GM18505 (cell line): ENCODE data around the gene MAP2K7.
"Not testable (repeated sequence)": the region's sequence is repeated elsewhere in the genome, so short reads cannot be mapped to it uniquely, and the experiment has no call there.

Experiments used
- ATAC-seq: cut with Tn5 transposase; IDR thresholded peaks from one replicate; pipeline ENCODE4 v1.9.1; 2021; ENCODE audit not compliant: unreplicated experiment
- POLR2A ChIP-seq: IDR thresholded peaks from 4 replicates; pipeline ENCODE4 v1.6.1; 2011; ENCODE audit warnings: borderline replicate concordance; ENCODE audit not compliant: insufficient read depth, insufficient read length; ENCODE audit errors: extremely low read depth

The MAP2K7 gene

GRCh38 chr19:7927605-7928333, 24.1 kb downstream of the MAP2K7 start:
- no peak for ATAC-seq
- no peak for TF ChIP-seq POLR2A

GRCh38 chr19:7928334-7928706, 24.6 kb downstream of the MAP2K7 start:
- no peak for ATAC-seq

GRCh38 chr19:7928741-7929701, 25.3 kb downstream of the MAP2K7 start:
- no peak for TF ChIP-seq POLR2A
- no peak for ATAC-seq

More at GRCh38 chr19:7928334-7928706, 24.6 kb downstream of the MAP2K7 start:
- no peak for TF ChIP-seq POLR2A

GRCh38 chr19:7930030-7930429, 26.4 kb downstream of the MAP2K7 start:
- not testable (repeated sequence) for ATAC-seq

GRCh38 chr19:7930765-7931164, 27.1 kb downstream of the MAP2K7 start:
- no peak for TF ChIP-seq POLR2A
- no peak for ATAC-seq

DNA sequence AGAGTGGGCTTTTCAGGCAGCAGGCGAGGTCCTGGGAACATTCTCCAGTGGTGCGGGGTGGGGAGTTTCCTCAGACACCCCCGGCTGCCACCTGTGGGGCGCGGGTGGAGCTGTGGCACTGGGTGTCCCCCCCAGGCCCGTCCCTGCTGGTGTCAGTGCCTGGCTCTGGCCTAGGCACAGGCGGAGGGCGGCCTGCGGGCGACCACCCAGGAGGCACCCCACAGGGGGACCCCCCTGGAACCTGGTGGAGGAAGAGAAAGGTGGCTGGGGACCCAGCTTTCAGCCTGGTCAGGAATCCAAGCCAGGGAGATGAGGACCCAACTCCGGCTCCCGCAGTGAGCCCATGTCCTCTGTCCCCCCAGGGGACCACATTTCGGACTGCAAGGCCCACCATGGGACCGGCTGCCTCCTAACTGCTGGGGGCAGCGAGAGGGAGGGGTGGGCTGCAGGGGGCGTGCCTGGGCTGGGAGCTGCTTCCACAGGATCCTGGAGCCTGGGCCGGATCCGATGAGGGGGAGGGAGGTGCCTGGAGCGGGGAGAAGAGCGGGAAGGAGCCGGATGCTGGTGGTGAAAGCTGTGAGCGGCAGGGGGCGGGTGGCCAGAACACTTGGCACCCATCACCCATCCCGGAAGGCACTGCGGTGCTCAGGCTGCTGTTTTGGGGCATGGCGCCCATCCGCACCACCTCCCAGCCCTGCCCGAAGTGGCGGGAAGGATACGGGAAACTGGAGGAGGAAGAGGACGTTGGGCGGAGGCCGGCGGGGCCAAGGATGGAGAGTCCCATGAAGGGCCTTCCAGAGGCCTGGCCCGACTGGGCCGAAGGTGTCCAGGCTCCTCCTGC, 27.8 kb downstream of the MAP2K7 start:
- TF ChIP-seq POLR2A = no peak
- ATAC-seq = no peak

GRCh38 chr19:7932276-7932929, 28.7 kb downstream of the MAP2K7 start:
- ATAC-seq = no peak
- TF ChIP-seq POLR2A = no peak

DNA sequence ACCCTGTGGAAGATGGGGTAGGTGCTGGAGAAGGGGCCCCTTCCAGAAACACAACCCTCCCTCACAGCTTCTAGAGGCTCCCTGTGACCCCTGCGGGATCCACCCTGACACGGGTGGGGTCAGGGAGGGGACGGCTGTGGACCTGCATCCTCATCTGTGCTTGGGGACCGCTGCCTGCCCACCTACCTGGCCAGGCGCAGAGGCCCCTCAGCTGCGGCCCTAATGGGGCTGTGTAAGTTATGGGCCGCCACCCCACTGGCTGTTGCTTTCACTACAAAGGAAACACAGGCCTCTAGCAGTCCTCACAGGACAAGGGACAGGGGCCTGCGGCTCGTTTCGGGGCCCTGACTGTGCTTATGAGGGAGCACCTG, 29.2 kb downstream of the MAP2K7 start:
- no peak for ATAC-seq

GRCh38 chr19:7933411-7933810, 29.7 kb downstream of the MAP2K7 start:
- TF ChIP-seq POLR2A = no peak
- no peak for ATAC-seq

More for the DNA sequence above, 29.2 kb downstream of the MAP2K7 start:
- TF ChIP-seq POLR2A = no peak

GRCh38 chr19:7933828-7934725, 30.4 kb downstream of the MAP2K7 start:
- no peak for ATAC-seq
- no peak for TF ChIP-seq POLR2A

DNA sequence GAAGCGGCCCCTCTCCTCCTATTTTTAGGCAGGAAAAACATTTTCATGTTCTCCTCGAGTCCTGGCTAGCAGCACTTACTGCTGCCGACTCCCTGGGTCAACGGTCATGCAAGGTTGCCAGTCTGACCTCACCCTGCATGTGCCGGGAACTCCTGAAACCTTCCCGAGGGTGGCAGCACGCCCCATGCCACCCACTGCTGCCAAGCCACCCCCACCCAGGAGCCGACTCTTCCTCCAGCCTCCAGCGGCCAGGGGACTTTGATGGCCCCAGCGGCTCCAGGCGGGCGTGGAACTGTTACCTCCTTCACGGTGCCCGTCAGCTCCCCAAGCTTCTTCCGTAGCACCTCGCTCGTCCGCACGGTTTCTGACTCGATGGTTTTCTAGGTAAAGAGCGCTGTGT, 31.1 kb downstream of the MAP2K7 start:
- no peak for TF ChIP-seq POLR2A
- ATAC-seq = no peak

GRCh38 chr19:7940841-7941240, 37.2 kb downstream of the MAP2K7 start:
- TF ChIP-seq POLR2A = no peak
- ATAC-seq = no peak
